ENCODE measurements around the gene FGF14. TPM values are rescaled to one million over a fixed set of nuclear protein-coding genes. Genes with fewer than 3 reads are reported as not detected.

Gene FGF14
- total RNA-seq, 4 donors from 2014 or later = 0.08 to 1.4 (median 0.22) TPM

- DNase-seq (ENCODE audit: low spot score in 2 of 2) = no peak
- 64% methylated on average over 2 of the region's 2 CpGs for whole genome bisulfite sequencing
These were observed 715.8 kb downstream of the FGF14 start for GRCh38 chr13:101686003-101686402.

GRCh38 chr13:101681834-101682233, 720.0 kb downstream of the FGF14 start:
- no peaks in the 10 kb centered on the region for H3K4me1 ChIP-seq
- H3K27me3 ChIP-seq = no peaks in the 10 kb centered on the region
- TF ChIP-seq CTCF (IDR thresholded peaks at IDR 0.05) (no peak), POLR2AphosphoS5 (IDR thresholded peaks at IDR 0.05) (no peak), POLR2A (IDR thresholded peaks at IDR 0.05) (no peak), EP300 (IDR thresholded peaks at IDR 0.05) (no peak)
- no peak for DNase-seq (ENCODE audit: low spot score in 2 of 2)
- H3K4me3 ChIP-seq = no peak overlapping the region
- no peaks in the 10 kb centered on the region for H3K9me3 ChIP-seq
- no peaks in the 10 kb centered on the region for H3K36me3 ChIP-seq
- no peak overlapping the region for H3K27ac ChIP-seq

More at GRCh38 chr13:101686003-101686402, 715.8 kb downstream of the FGF14 start:
- no peaks in the 10 kb centered on the region for H3K9me3 ChIP-seq
- no peaks in the 10 kb centered on the region for H3K36me3 ChIP-seq
- H3K4me1 ChIP-seq = no peaks in the 10 kb centered on the region
- H3K4me3 ChIP-seq = no peak overlapping the region
- TF ChIP-seq CTCF (IDR thresholded peaks at IDR 0.05) = no peak
- TF ChIP-seq EP300 (IDR thresholded peaks at IDR 0.05) = no peak
- no peak for TF ChIP-seq POLR2AphosphoS5 (IDR thresholded peaks at IDR 0.05)
- no peak for TF ChIP-seq POLR2A (IDR thresholded peaks at IDR 0.05)
- H3K27ac ChIP-seq = no peak overlapping the region
- no peaks in the 10 kb centered on the region for H3K27me3 ChIP-seq

GRCh38 chr13:101673360-101674105, 728.3 kb downstream of the FGF14 start:
- Histone ChIP-seq H3K4me3 (no peak overlapping the region), H3K27ac (no peak overlapping the region), H3K36me3 (no peaks in the 10 kb centered on the region), H3K27me3 (no peaks in the 10 kb centered on the region), H3K9me3 (no peaks in the 10 kb centered on the region), H3K4me1 (no peaks in the 10 kb centered on the region)
- WGBS = 57% methylated on average over 4 of the region's 4 CpGs
- DNase-seq (ENCODE audit: low spot score in 2 of 2) = no peak
- TF ChIP-seq CTCF (IDR thresholded peaks at IDR 0.05) = no peak
- TF ChIP-seq EP300 (IDR thresholded peaks at IDR 0.05) = no peak
- no peak for TF ChIP-seq POLR2AphosphoS5 (IDR thresholded peaks at IDR 0.05)
- no peak for TF ChIP-seq POLR2A (IDR thresholded peaks at IDR 0.05)

GRCh38 chr13:101661839-101662238, 740.0 kb downstream of the FGF14 start:
- WGBS = 47% methylated on average over 4 of the region's 4 CpGs
- H3K36me3 ChIP-seq = no peaks in the 10 kb centered on the region
- H3K4me3 ChIP-seq = no peak overlapping the region
- no peak overlapping the region for H3K27ac ChIP-seq
- H3K27me3 ChIP-seq = no peaks in the 10 kb centered on the region
- no peaks in the 10 kb centered on the region for H3K9me3 ChIP-seq
- no peak for DNase-seq (ENCODE audit: low spot score in 2 of 2)
- no peak for TF ChIP-seq EP300 (IDR thresholded peaks at IDR 0.05)
- no peak for TF ChIP-seq POLR2AphosphoS5 (IDR thresholded peaks at IDR 0.05)
- TF ChIP-seq CTCF (IDR thresholded peaks at IDR 0.05) = no peak
- no peak for TF ChIP-seq POLR2A (IDR thresholded peaks at IDR 0.05)
- H3K4me1 ChIP-seq = no peaks in the 10 kb centered on the region

Other genes starting within 250 kb of the FGF14 start
- gene TPP2, start 194.9 kb upstream of the FGF14 start, total RNA-seq = 10 to 100 TPM; 26.2 to 61.0 (median 30.5) TPM